Urothelium cell line (cell line): Measurements from ENCODE around the gene NFKB1.
"Not testable (repeated sequence)": the region's sequence is repeated elsewhere in the genome, so short reads cannot be mapped to it uniquely, and the experiment has no call there.

ENCODE experiments used
- DNase-seq: peaks from one replicate; pipeline ENCODE4 v3.0.0; 2011; ENCODE audit warnings: low spot score, mixed read lengths
- FAIRE-seq: peaks from 2 replicates; lab custom pipeline; 2011; peaks lifted over from hg19 to GRCh38; lab: Jason Lieb, UNC

The NFKB1 gene, protein sequence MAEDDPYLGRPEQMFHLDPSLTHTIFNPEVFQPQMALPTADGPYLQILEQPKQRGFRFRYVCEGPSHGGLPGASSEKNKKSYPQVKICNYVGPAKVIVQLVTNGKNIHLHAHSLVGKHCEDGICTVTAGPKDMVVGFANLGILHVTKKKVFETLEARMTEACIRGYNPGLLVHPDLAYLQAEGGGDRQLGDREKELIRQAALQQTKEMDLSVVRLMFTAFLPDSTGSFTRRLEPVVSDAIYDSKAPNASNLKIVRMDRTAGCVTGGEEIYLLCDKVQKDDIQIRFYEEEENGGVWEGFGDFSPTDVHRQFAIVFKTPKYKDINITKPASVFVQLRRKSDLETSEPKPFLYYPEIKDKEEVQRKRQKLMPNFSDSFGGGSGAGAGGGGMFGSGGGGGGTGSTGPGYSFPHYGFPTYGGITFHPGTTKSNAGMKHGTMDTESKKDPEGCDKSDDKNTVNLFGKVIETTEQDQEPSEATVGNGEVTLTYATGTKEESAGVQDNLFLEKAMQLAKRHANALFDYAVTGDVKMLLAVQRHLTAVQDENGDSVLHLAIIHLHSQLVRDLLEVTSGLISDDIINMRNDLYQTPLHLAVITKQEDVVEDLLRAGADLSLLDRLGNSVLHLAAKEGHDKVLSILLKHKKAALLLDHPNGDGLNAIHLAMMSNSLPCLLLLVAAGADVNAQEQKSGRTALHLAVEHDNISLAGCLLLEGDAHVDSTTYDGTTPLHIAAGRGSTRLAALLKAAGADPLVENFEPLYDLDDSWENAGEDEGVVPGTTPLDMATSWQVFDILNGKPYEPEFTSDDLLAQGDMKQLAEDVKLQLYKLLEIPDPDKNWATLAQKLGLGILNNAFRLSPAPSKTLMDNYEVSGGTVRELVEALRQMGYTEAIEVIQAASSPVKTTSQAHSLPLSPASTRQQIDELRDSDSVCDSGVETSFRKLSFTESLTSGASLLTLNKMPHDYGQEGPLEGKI

DNA sequence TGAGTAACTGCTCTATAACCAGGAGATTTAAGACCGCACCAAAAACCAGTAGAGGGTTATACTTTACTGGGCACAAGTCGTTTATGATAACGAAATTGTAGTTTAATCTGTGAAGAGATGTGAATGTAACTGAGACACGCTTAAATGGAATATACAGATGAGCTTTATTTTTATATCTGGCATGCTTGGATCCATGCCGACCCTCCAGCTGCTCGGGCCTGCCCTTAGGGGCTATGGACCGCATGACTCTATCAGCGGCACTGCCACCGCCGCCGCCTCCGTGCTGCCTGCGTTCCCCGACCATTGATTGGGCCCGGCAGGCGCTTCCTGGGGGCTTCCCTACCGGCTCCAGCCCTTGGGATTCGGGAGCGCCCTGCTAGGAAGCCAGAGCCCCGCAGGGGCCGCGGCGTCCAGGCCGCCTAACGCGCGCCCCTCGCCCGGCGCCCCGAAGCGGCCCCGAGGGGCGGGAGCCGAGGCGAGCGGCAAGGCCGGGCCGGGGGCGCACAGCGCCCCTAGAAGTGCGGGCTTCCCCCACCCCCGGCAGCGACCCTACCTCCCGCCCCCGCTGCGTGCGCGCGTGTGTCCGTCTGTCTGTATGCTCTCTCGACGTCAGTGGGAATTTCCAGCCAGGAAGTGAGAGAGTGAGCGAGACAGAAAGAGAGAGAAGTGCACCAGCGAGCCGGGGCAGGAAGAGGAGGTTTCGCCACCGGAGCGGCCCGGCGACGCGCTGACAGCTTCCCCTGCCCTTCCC lies at the start of gene NFKB1:
NFKB1 (plus strand) TSS at position 664 of the 751 bp plus-strand sequence. CDS start 24,160 bp downstream, outside the sequence.
- FAIRE-seq (no peak), DNase-seq (peak; percentile 21)

DNA sequence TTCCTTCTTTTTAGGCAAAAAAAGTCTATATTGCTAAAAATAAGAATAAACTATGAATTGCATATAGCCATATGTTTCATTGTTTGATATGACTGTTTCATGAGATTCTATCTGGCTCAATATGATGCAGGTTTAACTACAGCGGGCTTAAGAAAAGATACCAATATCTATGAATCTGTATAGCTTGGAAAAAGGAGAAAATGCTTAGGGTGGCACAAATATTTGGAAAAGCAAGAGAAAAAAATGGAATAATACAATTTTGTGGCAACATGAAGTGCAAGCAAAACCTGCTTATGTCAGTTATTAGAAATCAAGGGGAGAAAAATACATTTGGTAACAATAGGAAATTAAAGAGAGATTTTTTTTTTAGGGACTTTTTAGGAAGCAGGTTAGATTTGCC lies 48.3 kb upstream of the NFKB1 start:
- DNase-seq = no peak
- no peak for FAIRE-seq

DNA sequence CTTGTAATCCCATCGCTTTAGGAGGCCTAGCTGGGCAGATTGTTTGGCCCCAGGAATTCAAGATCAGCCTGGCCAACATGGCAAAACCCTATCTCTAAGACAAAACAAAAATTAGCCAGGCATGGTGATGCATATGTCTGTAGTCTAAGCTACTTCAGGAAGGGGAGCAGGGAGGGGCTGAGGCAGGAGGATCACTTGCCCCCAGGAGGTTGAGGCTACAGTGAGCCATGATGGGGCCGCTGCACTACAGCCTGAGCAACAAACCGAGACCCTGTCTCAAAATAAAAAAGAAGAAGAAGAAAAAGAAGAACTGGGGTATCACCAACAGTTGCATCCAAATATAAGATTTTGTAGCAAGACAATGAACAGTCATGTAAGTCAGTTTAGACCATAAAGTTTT lies 47.3 kb upstream of the NFKB1 start:
- DNase-seq (no peak), FAIRE-seq (no peak)

DNA sequence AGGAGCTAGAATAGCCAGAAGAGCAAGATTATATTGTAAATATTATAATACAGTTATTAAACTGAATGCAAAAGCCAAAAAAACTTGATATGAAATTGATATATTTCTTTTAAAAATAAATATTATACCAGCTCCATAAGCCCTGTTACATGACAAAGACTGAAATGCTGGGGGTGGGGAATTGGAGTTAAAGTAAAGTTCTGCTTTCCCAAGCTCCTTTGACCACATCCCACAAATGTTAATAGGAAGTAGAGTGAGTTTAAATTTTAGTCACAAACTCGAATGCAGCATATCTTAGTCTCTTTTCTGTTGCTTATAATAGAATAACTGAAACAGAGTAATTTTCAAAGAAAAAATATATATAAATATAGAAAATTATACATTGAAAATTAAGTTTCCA lies 46.9 kb upstream of the NFKB1 start:
- no peak for FAIRE-seq
- no peak for DNase-seq

DNA sequence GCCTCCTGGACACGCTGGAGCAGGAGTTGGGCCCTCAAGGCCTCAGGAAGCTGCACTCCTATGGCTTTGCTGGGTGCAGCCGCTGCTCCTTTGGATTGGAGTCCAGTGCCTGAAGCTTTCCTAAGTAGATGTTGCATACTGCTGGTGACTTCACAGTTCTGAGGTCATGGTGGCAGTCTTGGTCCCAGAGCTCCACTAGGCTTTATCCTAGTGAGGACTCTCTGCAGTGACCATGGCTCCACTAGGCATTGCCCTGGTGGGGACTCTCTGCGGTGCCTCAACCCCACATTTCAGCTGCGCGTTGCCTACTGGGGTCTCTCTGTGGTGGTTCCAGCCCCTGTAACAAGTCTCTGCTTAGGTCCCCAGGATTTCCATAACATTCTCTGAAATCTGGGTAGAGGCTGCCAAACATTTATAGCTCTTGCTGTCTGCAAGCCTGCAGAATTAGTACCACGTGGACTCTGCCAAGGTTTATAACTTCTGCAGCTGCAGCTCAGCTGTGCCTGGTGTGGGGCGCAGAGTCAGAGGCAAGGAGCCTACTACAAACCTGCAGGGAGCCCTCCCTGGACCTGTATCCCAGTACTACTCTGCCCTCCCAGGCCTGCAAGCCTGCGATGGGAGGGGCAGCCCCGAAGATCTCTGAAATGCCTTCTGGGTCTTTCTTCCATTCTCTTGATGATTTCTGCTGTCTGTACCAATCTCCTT lies 46.0 kb upstream of the NFKB1 start:
- no peak for FAIRE-seq
- no peak for DNase-seq

DNA sequence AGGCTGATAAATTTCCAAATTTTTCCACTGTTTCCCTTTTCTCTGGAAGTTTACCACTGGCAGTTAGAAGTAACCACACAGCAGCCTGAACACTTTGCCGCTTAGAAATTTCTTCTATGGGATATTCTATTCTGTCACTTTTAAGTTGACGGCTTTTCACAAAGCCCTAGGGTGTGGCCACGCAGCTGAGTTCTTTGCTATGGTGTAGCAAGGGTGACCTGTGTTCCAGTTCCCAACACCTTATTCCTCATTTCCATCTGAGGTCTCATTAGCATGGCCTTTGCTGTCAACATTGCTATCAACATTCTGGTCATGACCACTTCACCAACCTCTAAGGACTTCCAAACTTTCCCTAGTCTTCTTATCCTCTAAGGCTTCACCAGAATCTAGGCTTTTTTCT lies 45.4 kb upstream of the NFKB1 start:
- no peak for FAIRE-seq
- no peak for DNase-seq

DNA sequence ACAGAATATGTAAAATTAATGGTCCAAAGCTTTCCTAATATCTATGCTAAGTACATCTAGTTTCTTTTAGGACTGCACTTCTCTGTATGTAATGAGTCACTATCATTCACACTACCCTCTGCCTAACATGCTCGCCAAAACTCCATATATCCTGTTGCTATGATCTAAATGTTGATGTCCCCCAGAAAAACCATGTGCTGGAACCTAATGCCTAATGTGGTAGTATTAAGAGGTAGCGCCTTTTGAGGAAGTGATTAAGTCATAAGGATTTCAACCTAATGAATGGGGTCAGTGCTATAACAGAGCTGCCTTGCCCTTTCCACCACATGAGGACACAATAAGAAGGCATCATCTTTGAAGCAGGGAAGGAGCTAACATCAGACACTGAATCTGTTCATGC lies 34.9 kb upstream of the NFKB1 start:
- peak; percentile 13 for FAIRE-seq

DNA sequence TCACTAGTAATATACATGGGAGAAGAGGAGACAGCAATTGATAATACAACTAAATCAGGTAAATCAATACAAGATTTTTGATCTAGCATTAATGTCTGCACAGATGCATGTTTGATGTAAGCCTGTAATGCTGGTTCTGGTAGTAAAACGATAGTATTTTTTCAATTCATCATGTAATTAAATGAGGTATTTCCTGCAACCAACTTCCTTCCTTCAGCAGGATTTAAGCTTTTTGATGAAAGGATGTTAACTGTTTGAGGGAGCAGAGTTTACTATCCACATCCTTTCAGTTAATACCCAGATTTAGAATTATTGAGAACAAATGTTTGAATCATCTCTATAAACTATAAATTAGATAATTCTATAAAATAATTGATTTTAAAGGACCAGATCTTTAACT lies 31.4 kb upstream of the NFKB1 start:
- no peak for FAIRE-seq
- DNase-seq = no peak

More for the DNA sequence above, 34.9 kb upstream of the NFKB1 start:
- no peak for DNase-seq

DNA sequence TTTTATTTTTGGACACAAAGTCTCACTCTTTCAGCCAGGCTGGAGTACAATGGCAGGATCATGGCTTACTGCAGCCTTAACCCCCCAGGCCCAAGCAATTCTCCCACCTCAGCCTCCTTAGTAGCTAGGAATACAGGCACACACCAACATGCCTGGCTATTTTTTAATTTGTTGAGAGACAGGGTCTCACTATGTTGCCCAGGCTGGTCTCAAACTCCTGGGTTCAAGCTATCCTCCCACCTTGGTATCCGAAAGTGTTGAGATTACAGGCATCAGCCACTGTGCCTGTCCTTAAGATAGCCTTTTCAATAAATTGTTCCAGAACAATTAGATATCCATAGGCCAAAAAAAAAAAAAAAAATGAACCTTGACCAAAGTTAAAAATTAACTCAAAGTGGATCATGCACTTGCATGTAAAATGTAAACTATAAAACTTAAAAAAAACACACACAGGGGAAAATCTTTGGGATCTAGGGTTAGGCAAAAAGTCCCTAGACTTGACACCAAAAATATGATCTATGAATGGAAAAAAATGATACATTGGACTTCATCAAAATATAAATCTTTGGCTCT lies 28.6 kb upstream of the NFKB1 start:
- no peak for DNase-seq
- no peak for FAIRE-seq

DNA sequence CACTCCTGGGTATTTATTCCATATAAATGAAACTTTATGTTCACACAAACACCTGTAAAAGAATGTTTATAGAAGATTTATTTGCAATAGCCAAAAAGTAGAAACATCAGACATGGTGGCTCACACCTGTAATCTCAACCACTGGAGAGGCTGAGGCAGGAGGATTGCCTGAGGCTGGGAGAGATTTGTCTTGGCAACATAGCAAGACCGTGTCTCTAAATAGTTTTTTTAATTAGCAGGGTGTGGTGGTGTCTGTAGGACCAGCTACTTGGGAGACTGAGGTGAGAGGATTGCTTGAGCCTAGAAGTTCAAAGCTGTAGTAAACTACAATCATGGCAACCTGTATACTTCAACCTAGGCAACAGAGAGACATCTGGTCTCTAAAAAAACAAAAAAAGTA lies 27.7 kb upstream of the NFKB1 start:
- FAIRE-seq = no peak

DNA sequence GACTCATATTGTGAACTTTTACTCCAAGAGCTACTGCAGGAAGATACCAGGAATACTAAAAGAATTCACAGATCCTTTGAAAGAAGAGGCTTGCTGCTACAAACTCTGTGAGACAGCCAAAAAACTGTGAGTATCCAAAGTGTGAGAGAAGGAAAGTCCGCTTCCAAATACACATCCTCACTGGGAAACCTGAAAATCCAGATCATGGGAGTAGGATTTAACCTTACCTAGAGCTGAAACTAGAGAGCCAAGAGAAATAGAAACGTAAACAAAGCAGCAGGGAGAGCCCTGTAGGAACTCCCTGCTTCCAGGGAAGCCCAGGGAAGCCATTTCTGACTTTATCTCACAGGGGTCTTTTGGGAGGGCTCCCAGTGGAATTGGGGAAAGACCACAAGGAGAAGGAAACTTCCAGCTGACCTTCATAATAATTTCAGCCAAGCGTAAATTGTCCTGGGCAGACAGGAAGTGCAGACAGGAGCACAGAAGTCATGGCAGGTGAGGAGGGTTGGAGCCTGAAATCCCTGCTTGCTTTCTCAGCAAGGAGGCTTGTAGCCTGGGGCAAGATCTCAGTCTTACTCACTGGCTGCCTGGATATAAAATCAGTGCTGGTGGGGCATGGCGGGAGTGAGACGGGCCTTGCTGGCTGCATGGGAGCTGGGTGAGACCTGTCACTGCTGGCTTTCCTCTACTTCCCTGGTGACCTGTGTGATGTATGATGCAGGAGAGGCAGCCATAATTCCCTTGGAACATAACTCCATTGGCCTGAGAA lies 26.2 kb upstream of the NFKB1 start:
- DNase-seq (no peak), FAIRE-seq (no peak)

More for the DNA sequence above, 27.7 kb upstream of the NFKB1 start:
- DNase-seq = no peak

DNA sequence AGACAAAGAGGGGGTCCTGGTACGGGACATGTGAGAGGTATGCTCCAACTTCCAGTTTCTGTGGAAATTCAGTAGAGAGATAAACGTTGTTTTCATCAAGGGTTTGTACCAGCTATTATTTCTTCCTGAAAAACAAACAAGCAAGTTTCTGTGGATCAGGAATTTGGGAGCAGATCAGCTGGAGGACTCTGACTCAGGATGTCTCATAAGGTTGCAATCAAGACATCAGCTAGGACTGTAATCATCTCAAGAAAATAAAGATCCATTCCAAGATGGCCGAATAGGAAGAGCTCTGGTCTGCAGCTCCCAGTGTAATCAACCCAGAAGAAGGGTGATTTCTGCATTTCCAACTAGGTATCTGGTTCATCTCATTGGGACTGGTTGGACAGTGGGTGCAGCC lies 23.5 kb upstream of the NFKB1 start:
- DNase-seq = no peak
- FAIRE-seq = no peak

DNA sequence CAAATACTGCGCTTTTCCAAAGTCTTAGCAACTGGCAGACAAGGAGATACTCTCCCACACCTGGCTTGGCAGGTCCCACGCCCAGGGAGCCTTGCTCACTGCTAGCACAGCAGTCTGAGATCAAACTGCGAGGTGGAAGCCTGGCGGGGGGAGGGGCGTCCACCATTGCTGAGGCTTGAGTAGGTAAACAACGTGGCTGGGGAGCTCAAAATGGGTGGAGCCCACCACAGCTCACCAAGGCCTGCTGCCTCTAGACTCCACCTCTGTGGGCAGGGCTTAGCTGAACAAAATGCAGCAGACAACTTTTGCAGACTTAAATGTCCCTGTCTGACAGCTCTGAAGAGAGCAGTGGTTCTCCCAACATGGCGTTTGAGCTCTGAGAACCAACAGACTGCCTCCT lies 23.0 kb upstream of the NFKB1 start:
- FAIRE-seq (no peak), DNase-seq (no peak)

DNA sequence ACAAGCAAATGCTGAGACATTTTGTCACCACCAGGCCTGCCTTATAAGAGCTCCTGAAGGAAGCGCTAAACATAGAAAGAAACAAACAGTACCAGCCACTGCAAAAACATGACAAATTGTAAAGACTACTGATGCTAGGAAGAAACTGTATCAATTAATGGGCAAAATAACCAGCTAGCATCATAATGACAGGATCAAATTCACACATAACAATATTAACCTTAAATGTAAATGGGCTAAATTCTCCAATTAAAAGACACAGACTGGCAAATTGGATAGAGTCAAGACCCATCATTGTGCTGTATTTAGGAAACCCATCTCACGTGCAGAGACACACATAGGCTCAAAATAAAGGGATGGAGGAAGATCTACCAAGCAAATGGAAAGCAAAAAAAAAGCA lies 21.3 kb upstream of the NFKB1 start:
- not testable (repeated sequence) for FAIRE-seq, DNase-seq

DNA sequence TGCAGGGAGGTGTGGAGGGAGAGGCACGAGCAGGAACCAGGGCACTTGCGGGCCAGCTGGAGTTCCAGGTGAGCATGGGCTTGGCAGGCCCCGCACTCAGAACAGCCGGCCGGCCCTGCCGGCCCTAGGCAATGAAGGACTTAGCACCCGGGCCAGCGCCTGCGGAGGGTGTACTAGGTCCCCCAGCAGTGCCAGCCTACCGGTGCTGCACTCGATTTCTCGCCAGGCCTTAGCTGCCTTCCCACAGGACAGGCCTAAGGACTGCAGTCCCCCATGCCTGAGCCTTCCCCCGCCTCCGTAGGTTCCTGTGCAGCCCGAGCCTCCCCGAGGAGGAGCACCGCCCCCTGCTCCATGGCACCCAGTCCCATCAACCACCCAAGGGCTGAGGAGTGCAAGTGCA lies 18.0 kb upstream of the NFKB1 start:
- FAIRE-seq (no peak), DNase-seq (no peak)

DNA sequence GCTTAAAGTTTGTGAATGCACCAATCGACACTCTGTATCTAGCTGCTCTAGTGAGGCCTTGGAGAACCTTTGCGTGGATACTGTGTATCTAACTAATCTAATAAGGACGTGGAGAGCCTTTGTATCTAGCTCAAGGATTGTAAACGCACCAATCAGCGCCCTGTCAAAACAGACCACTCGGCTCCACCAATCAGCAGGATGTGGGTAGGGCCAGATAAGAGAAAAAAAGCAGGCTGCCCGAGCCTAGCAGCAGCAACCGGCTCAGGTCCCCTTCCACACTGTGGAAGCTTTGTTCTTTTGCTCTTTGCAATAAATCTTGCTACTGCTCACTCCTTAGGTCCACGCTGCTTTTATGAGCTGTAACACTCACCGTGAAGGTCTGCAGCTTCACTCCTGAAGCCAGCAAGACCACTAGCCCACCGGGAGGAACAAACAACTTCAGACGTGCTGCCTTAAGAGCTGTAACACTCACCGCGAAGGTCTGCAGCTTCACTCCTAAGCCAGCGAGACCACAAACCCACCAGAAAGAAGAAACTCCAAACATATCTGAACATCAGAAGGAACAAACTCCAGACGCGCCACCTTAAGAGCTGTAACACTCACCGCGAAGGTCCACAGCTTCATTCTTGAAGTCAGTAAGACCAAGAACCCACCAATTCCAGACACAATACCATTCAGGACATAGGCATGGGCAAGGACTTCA lies 17.0 kb upstream of the NFKB1 start:
- FAIRE-seq, DNase-seq: not testable (repeated sequence)

DNA sequence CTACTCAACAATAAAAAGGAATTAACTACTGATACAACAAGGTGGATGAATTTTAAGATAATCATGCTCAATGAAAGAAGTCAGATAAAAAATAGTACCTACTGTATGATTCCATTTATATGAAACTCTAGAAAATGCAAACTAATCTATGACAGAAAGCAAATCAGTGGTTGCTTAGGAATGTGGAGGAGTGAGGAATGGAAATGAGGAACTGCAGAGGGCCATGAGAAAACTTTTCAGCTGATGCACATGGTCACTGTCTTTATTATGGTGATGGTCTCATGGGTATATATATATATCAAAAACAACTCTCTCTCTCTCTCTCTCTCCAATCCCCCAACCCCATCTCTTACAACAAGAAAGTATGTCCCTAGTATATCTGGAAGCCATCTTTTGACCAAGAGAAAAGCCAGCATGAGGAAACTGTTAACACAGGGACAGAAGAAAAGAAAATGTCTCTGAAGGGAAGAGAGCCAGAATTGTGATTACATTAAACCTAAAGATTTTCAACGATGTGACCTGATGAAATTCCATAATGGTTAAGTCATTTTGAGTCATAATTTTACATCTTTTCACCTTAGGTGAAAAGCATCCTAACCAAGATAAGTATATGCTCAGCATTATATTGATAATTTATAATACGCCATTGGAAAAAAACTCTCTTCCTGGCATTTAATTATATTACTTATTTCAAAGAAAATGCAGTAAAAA lies 8.5 kb upstream of the NFKB1 start:
- DNase-seq (no peak), FAIRE-seq (no peak)

DNA sequence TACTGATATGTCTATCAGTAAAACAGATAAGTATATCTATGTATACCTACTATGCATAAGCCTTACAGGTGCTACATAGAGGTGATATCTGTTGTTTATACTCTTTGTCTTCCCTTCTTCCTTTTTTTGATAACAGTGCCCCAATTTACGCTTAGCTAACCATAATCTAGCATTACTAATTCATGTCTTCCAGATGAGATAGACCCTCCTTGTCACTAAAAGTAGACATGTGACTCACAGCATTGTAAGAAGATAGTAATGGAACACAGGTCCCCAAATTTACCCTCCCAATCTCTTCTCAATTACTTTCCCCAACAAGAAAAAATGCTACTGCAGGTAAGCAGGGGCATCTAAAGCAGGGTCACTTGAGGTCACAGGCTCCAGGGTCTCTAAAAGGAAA lies 7.9 kb upstream of the NFKB1 start:
- DNase-seq = no peak
- no peak for FAIRE-seq
